ENCODE measurements around the gene HMCN2. TPM values are rescaled to one million over a fixed set of nuclear protein-coding genes. Genes with fewer than 3 reads are reported as not detected.
A peak's percentile ranks its signal among the peaks of the same experiment; 100 is the strongest.

The HMCN2 gene
- total RNA-seq, 5 donors from 2014 or later (not counting 1 experiment from before 2014, with no cell fraction given) = 0.03 TPM; not detected in 4

DNA sequence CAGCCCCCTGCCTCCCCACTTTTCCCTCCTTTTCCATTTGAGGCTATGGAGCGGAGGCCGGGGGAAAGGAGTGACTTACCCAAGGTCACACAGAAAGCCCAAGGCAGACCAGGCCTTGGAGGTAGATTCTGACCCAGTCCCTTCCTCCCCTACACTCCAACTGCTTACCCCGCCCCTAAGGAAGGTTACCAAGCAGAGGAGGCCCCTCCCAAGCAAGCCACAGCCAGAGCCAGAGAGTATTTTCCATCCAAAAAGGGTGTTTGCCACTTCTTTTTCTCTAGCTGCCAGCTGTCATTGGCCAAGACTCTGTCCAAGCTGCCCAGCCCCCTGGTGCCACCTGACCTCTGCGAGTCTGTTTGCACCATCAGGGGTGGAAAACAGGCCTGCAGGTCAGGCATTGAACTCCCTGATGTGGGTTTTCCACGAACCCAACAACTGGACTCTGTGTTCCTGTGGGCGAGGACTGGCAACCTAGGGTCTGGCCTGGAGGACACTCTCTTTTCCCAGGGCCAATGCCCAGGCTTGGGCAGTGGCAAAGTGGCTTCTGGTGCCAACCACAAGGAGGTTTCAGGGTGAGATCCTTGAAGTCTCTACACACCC, 172.9 kb downstream of the HMCN2 start:
- H3K27ac Mint-ChIP-seq = no peak overlapping the region
- Histone ChIP-seq H3K36me3 (ENCODE audit: control insufficient read depth in 2 of 2, extremely low read depth in 1 of 2, insufficient read depth in 1 of 2, low read length in 1 of 2) (no peaks in the 10 kb centered on the region), H3K4me1 (ENCODE audit: control insufficient read depth in 1 of 2, extremely low read depth in 1 of 2, insufficient read depth in 2 of 2, low read length in 2 of 2) (peaks cover 0 to 4% of the 10 kb centered on the region in 2 experiments), H3K27ac (ENCODE audit: low read length) (no peak overlapping the region), H3K27me3 (replicated peaks in 1 of 2; ENCODE audit: control insufficient read depth in 2 of 2, extremely low read depth in 1 of 2, insufficient read depth in 2 of 2, low read length in 1 of 2) (peaks cover 2 to 64% of the 10 kb centered on the region in 2 experiments), H3K4me3 (ENCODE audit: control insufficient read depth in 1 of 2, extremely low read depth in 1 of 2, low read length in 1 of 2) (no peak overlapping the region), H3K9me3 (no peaks in the 10 kb centered on the region)
- H3K36me3 Mint-ChIP-seq = peaks cover 4% of the 10 kb centered on the region
- H3K4me1 Mint-ChIP-seq = no peaks in the 10 kb centered on the region
- DNase-seq (no peak), ATAC-seq (replicated peaks in 1 of 4) (no peak)
- WGBS (ENCODE audit: insufficient coverage) = 72% methylated on average over 5 of the region's 6 CpGs
- ChIA-PET POLR2A (no interaction called here), CTCF (no interaction called here)
- peaks cover 17 to 62% of the 10 kb centered on the region in 2 donors for H3K27me3 Mint-ChIP-seq
- H3K4me3 Mint-ChIP-seq = no peak overlapping the region
- peaks cover 0 to 11% (median 6%) of the 10 kb centered on the region in 3 donors for H3K9me3 Mint-ChIP-seq

DNA sequence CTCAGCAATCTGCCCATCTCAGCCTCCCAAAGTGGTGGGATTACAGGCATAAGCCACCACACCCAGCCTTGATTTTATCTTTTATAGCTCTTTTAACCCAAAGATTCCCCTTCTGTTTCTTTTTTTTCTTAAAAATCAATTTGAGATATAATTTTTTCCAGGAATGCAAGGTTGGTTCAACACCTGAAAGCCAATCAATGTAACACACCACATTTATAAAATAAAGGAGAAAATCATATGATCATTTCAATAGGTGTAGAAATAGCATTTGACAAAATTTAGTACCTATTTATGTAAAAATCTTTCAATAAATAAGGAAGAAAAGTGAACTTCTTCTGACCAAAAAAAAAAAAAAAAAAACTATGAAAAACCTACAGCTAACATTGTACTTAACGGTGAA, 175.5 kb downstream of the HMCN2 start:
- Mint-ChIP-seq H3K4me1 (peaks cover 0 to 2% (median 0%) of the 10 kb centered on the region in 3 donors), H3K27ac (no peak overlapping the region), H3K4me3 (no peak overlapping the region), H3K9me3 (peaks cover 0 to 11% (median 6%) of the 10 kb centered on the region in 3 donors), H3K27me3 (peaks cover 18 to 54% of the 10 kb centered on the region in 2 donors), H3K36me3 (peaks cover 4% of the 10 kb centered on the region)
- no CpG with 5 or more reads among the region's 1 CpG for WGBS (ENCODE audit: insufficient coverage)
- ChIA-PET POLR2A (no interaction called here), CTCF (interaction anchor here in 1 of 2 donors (0.6 kb wide), 1 partner anchor 1985 kb away, joined by 3 read pairs; no protein-coding TSS in a partner anchor)
- Histone ChIP-seq H3K4me1 (ENCODE audit: control insufficient read depth in 1 of 2, extremely low read depth in 1 of 2, insufficient read depth in 2 of 2, low read length in 2 of 2) (peaks cover 0 to 12% of the 10 kb centered on the region in 2 experiments), H3K9me3 (no peaks in the 10 kb centered on the region), H3K27me3 (replicated peaks in 1 of 2; ENCODE audit: control insufficient read depth in 2 of 2, extremely low read depth in 1 of 2, insufficient read depth in 2 of 2, low read length in 1 of 2) (peaks cover 2 to 69% of the 10 kb centered on the region in 2 experiments), H3K36me3 (ENCODE audit: control insufficient read depth in 2 of 2, extremely low read depth in 1 of 2, insufficient read depth in 1 of 2, low read length in 1 of 2) (no peaks in the 10 kb centered on the region), H3K4me3 (ENCODE audit: control insufficient read depth in 1 of 2, extremely low read depth in 1 of 2, low read length in 1 of 2) (no peak overlapping the region), H3K27ac (ENCODE audit: low read length) (no peak overlapping the region)
- ATAC-seq (replicated peaks in 1 of 4) (no peak), DNase-seq (no peak)

DNA sequence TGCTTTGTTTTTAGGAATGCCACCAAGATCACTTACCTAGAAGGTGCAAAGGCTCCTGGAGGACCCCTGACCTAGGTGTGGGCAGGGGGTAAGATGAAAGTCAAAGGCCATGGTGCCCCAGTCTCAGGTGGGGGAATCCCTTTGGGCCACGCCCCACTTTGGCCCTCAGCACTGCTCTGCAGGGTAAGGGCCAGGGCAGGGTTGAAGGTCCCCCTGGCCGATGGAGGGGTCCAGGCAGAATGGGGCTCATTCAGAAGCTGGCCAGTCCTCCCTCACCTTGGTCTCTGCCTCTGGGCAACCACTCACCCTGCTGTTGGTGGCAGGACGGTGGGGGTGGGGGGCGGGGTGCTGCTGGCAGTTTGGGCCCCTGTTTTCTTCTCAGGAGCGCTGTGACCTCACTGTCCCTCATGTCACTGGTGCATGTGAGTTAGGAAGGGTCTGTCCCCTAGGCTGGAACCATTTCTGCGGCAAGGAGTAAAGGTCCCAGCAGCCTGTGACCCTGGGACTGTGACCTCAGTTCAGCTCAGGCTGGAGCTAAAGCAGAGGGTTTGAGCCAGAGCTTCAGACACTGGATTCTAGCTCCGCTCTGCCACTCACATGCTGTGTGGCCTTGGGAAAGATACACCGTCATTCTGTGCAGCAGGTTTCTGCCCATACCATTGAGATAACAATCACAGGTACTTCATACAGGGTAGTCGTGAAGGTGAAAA, 177.3 kb downstream of the HMCN2 start:
- no peak overlapping the region for H3K27ac ChIP-seq (ENCODE audit: low read length)
- peaks cover 0 to 76% of the 10 kb centered on the region in 2 experiments for H3K27me3 ChIP-seq (replicated peaks in 1 of 2; ENCODE audit: control insufficient read depth in 2 of 2, extremely low read depth in 1 of 2, insufficient read depth in 2 of 2, low read length in 1 of 2)
- Mint-ChIP-seq H3K4me3 (peak overlapping the region in 1 of 3 donors; percentile 45), H3K4me1 (peaks cover 0 to 3% (median 0%) of the 10 kb centered on the region in 3 donors), H3K27ac (no peak overlapping the region), H3K36me3 (peaks cover 4% of the 10 kb centered on the region), H3K27me3 (peaks cover 19 to 52% of the 10 kb centered on the region in 2 donors), H3K9me3 (peaks cover 0 to 11% (median 6%) of the 10 kb centered on the region in 3 donors)
- H3K4me1 ChIP-seq (ENCODE audit: control insufficient read depth in 1 of 2, extremely low read depth in 1 of 2, insufficient read depth in 2 of 2, low read length in 2 of 2) = peaks cover 0 to 12% of the 10 kb centered on the region in 2 experiments
- WGBS (ENCODE audit: insufficient coverage) = 92% methylated on average over 4 of the region's 9 CpGs
- DNase-seq (no peak), ATAC-seq (replicated peaks in 1 of 4) (no peak)
- no peaks in the 10 kb centered on the region for H3K9me3 ChIP-seq
- no peak overlapping the region for H3K4me3 ChIP-seq (ENCODE audit: control insufficient read depth in 1 of 2, extremely low read depth in 1 of 2, low read length in 1 of 2)
- POLR2A ChIA-PET = no interaction called here
- H3K36me3 ChIP-seq (ENCODE audit: control insufficient read depth in 2 of 2, extremely low read depth in 1 of 2, insufficient read depth in 1 of 2, low read length in 1 of 2) = no peaks in the 10 kb centered on the region
- CTCF ChIA-PET = no interaction called here

GRCh38 chr9:130443456-130443801, 177.9 kb downstream of the HMCN2 start:
- H3K27ac ChIP-seq (ENCODE audit: low read length) = no peak overlapping the region
- H3K27ac Mint-ChIP-seq = no peak overlapping the region
- no peak overlapping the region for H3K4me3 ChIP-seq (ENCODE audit: control insufficient read depth in 1 of 2, extremely low read depth in 1 of 2, low read length in 1 of 2)
- H3K36me3 Mint-ChIP-seq = peaks cover 4% of the 10 kb centered on the region
- no peak for DNase-seq
- ChIA-PET CTCF (no interaction called here), POLR2A (no interaction called here)
- peak overlapping the region; percentile 17 to 45 (median 21) for H3K4me3 Mint-ChIP-seq
- WGBS (ENCODE audit: insufficient coverage) = 65% methylated on average over 3 of the region's 6 CpGs
- peaks cover 19 to 53% of the 10 kb centered on the region in 2 donors for H3K27me3 Mint-ChIP-seq
- peaks cover 0 to 3% (median 0%) of the 10 kb centered on the region in 3 donors for H3K4me1 Mint-ChIP-seq
- no peaks in the 10 kb centered on the region for H3K36me3 ChIP-seq (ENCODE audit: control insufficient read depth in 2 of 2, extremely low read depth in 1 of 2, insufficient read depth in 1 of 2, low read length in 1 of 2)
- no peaks in the 10 kb centered on the region for H3K9me3 ChIP-seq
- ATAC-seq (replicated peaks in 1 of 4) = no peak
- H3K27me3 ChIP-seq (replicated peaks in 1 of 2; ENCODE audit: control insufficient read depth in 2 of 2, extremely low read depth in 1 of 2, insufficient read depth in 2 of 2, low read length in 1 of 2) = peaks cover 0 to 75% of the 10 kb centered on the region in 2 experiments
- H3K4me1 ChIP-seq (ENCODE audit: control insufficient read depth in 1 of 2, extremely low read depth in 1 of 2, insufficient read depth in 2 of 2, low read length in 2 of 2) = peaks cover 0 to 12% of the 10 kb centered on the region in 2 experiments
- H3K9me3 Mint-ChIP-seq = peaks cover 0 to 11% (median 6%) of the 10 kb centered on the region in 3 donors

GRCh38 chr9:130443840-130444492, 178.4 kb downstream of the HMCN2 start:
- Mint-ChIP-seq H3K9me3 (peaks cover 0 to 11% (median 6%) of the 10 kb centered on the region in 3 donors), H3K4me1 (peaks cover 0 to 3% (median 0%) of the 10 kb centered on the region in 3 donors), H3K27me3 (peaks cover 22 to 52% of the 10 kb centered on the region in 2 donors), H3K36me3 (peaks cover 4% of the 10 kb centered on the region), H3K27ac (no peak overlapping the region), H3K4me3 (peak overlapping the region; percentile 17 to 45 (median 21))
- Histone ChIP-seq H3K27me3 (replicated peaks in 1 of 2; ENCODE audit: control insufficient read depth in 2 of 2, extremely low read depth in 1 of 2, insufficient read depth in 2 of 2, low read length in 1 of 2) (peaks cover 0 to 75% of the 10 kb centered on the region in 2 experiments), H3K27ac (ENCODE audit: low read length) (no peak overlapping the region), H3K36me3 (ENCODE audit: control insufficient read depth in 2 of 2, extremely low read depth in 1 of 2, insufficient read depth in 1 of 2, low read length in 1 of 2) (no peaks in the 10 kb centered on the region), H3K4me3 (ENCODE audit: control insufficient read depth in 1 of 2, extremely low read depth in 1 of 2, low read length in 1 of 2) (no peak overlapping the region), H3K9me3 (no peaks in the 10 kb centered on the region), H3K4me1 (ENCODE audit: control insufficient read depth in 1 of 2, extremely low read depth in 1 of 2, insufficient read depth in 2 of 2, low read length in 2 of 2) (peaks cover 0 to 12% of the 10 kb centered on the region in 2 experiments)
- WGBS (ENCODE audit: insufficient coverage) = 64% methylated on average over 6 of the region's 14 CpGs
- POLR2A ChIA-PET = no interaction called here
- ATAC-seq (replicated peaks in 1 of 4) (no peak), DNase-seq (no peak)
- CTCF ChIA-PET = no interaction called here

DNA sequence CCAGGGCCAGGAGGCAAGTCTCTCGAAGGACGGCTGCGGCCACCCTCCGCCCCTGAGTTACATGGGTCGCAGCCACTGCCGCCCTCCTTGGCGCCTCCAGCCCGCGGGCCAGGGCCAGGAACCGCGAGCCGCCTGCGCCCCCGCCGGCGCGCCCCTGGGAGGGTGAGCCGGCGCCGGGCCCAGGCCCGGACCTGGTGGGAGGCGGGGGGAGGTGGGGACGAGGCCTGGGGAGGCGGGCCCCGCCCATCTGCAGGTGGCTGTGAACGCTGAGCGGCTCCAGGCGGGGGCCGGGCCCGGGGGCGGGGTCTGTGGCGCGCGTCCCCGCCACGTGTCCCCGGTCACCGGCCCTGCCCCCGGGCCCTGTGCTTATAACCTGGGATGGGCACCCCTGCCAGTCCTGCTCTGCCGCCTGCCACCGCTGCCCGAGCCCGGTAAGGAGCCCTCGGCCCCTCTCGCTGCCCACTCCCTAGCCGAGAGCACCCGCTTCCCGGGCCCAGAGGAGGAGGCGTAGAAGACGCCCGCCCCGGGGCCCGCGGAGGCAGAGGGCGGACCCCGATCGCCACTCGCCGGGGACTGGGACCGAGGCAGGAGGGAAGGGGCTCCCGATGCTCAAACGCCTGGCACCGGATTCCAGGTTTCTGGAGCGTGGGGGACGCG, 179.1 kb downstream of the HMCN2 start, which contains the start of gene ASS1:
Gene ASS1 (plus strand): TSS at position 397 of the 657 bp plus-strand sequence. CDS start 7,268 bp downstream, outside the sequence.
- ChIA-PET CTCF (no interaction called here), POLR2A (no interaction called here)
- WGBS (ENCODE audit: insufficient coverage) = 1% methylated on average over 63 of the region's 66 CpGs
- Histone ChIP-seq H3K27me3 (replicated peaks in 1 of 2; ENCODE audit: control insufficient read depth in 2 of 2, extremely low read depth in 1 of 2, insufficient read depth in 2 of 2, low read length in 1 of 2) (peaks cover 0 to 73% of the 10 kb centered on the region in 2 experiments), H3K4me1 (ENCODE audit: control insufficient read depth in 1 of 2, extremely low read depth in 1 of 2, insufficient read depth in 2 of 2, low read length in 2 of 2) (peaks cover 0 to 12% of the 10 kb centered on the region in 2 experiments), H3K4me3 (ENCODE audit: control insufficient read depth in 1 of 2, extremely low read depth in 1 of 2, low read length in 1 of 2) (peak within 1 kb of the TSS; percentile 15 to 44), H3K27ac (ENCODE audit: low read length) (no peak within 1 kb of the TSS), H3K36me3 (ENCODE audit: control insufficient read depth in 2 of 2, extremely low read depth in 1 of 2, insufficient read depth in 1 of 2, low read length in 1 of 2) (no peaks in the 10 kb centered on the region), H3K9me3 (no peaks in the 10 kb centered on the region)
- Mint-ChIP-seq H3K4me3 (peak within 1 kb of the TSS in 2 of 3 donors; percentile 17 to 65), H3K9me3 (peaks cover 0 to 11% (median 6%) of the 10 kb centered on the region in 3 donors), H3K27ac (no peak within 1 kb of the TSS), H3K4me1 (peaks cover 0 to 3% (median 0%) of the 10 kb centered on the region in 3 donors), H3K27me3 (peaks cover 17 to 52% of the 10 kb centered on the region in 2 donors), H3K36me3 (peaks cover 4% of the 10 kb centered on the region)
- peak; percentile 71 to 83 (median 80) for ATAC-seq (replicated peaks in 1 of 4)
- peak in 25 of 35 experiments; percentile 6 to 45 (median 22) for DNase-seq

Measured in T-cell (primary cell).